Measurements from ENCODE around the gene LIN37. TPM values are rescaled to one million over a fixed set of nuclear protein-coding genes. Genes with fewer than 3 reads are reported as not detected.
A peak's percentile ranks its signal among the peaks of the same experiment; 100 is the strongest.

LIN37 gene
- total and polyA plus RNA-seq, 2 of the 13 experiments (the other 11 are each of a cell fraction or from before 2014, with no cell fraction given): 6.3 to 8.7 TPM

DNA sequence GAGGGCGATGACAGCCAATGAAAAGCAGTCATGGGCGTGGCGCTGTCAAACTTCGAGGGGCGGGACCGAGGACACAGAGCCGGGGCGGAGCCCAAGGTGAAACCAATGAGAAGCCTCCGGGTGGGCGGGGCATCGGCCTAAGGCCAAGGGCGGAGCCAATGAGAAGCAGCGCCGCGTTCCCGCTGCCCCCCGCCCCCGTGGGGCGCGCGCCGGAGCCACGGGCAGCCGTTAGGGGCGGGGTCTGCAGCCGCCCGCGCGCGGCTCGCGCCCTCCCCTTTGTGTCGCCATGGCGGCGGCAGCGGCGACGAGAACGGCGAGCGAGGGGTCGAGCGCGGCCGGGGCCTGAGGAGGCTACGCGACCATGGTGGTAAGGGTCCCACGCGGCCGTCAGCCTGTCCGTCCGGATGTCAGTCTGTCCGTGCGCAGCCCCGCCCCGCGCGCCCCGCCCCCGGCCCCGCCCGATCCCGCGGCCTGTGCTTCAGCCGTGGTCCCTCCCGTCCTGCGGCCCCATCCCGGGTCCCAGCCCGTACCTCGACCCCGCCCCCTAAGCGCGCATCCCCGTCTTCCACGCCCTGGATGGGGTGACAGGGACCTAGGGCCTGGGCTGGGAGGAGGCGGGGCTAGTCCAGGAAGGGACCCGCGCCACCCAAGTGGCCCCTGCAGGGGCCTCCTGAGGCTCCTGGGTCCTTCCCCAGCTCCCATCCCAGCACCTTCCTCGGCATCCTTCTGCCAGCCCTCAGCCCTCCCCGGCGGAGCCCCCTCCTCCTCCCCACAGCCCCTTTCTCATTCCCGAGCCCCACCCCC lies 27.1 kb downstream of the LIN37 start, which contains the start of gene ARHGAP33:
TSS of gene ARHGAP33 (plus strand) at position 267 of the 804 bp plus-strand sequence. CDS start at position 362, 95 bp downstream.
- peak within 1 kb of the TSS; percentile 42 for H2AFZ ChIP-seq (ENCODE audit: low read length)
- H3K4me1 ChIP-seq (ENCODE audit: insufficient read depth, low read length): peaks cover 43% of the 10 kb centered on the region
- H3K9ac ChIP-seq (ENCODE audit: insufficient read depth, low read depth, low read length): peak within 1 kb of the TSS; percentile 34; the same call in 1 of the 2 replicates
- CTCF ChIA-PET (ENCODE audit: low intra/inter-chr PET ratio, low total read pairs): no interaction called here
- in situ Hi-C loops (cut with HindIII; ENCODE audit: extremely low pct_ligation_motif_present, low pct_unique_long_range_greater_than_20kb) (no loop called here), intact Hi-C loops (cut with micrococcal nuclease; ENCODE audit: unreplicated experiment) (loop anchor here (5.0 kb wide), 1 partner anchor 37 kb away; the partner anchor contains the start of gene PRODH2)
- peak within 1 kb of the TSS; percentile 62 to 78 (median 75) for H3K4me3 ChIP-seq (replicated peaks in 1 of 3; ENCODE audit: insufficient read depth in 1 of 3, low read depth in 2 of 3, low read length in 3 of 3)
- WGBS (ENCODE audit: low lambda C conversion rate): 3% methylated on average over 15 of the region's 82 CpGs
- no peaks in the 10 kb centered on the region; a peak in 1 of 5 replicates for H3K36me3 ChIP-seq (replicated peaks in 1 of 2; ENCODE audit: control insufficient read depth in 1 of 2, insufficient read depth in 2 of 2, low read length in 2 of 2)
- H3K79me2 ChIP-seq (ENCODE audit: insufficient read depth, low read length): no peaks in the 10 kb centered on the region
- peak within 1 kb of the TSS; percentile 89 for H3K4me2 ChIP-seq (ENCODE audit: low read depth, low read length)
- peak; percentile 85 for FAIRE-seq
- H3K27ac ChIP-seq (ENCODE audit: extremely low read length, insufficient read depth, low read length): no peak within 1 kb of the TSS
- H4K20me1 ChIP-seq (ENCODE audit: insufficient read depth, low read length): no peaks in the 10 kb centered on the region
- no TSS peak for BruUV-seq (replicated peaks)
- H3K27me3 ChIP-seq (ENCODE audit: control insufficient read depth in 1 of 2, insufficient read depth in 2 of 2, low read length in 2 of 2): no peaks in the 10 kb centered on the region
- peak; percentile 94 for DNase-seq (ENCODE audit: low spot score)
- peak; percentile 88 for ATAC-seq
- H3K9me3 ChIP-seq (ENCODE audit: low read length): no peaks in the 10 kb centered on the region
- POLR2A ChIA-PET: interaction anchor here (1.8 kb wide), 1 partner anchor 35 kb away, joined by 6 read pairs; no protein-coding TSS in a partner anchor
- no peak for TF ChIP-seq ISX (CRISPR knock-in tag; conservative IDR thresholded peaks at IDR 0.05)
- TF ChIP-seq TGIF2 (CRISPR knock-in tag; IDR thresholded peaks at IDR 0.05): peak; percentile 60; the same call in 1 of the 2 replicates
- TF ChIP-seq, protein P1, sequence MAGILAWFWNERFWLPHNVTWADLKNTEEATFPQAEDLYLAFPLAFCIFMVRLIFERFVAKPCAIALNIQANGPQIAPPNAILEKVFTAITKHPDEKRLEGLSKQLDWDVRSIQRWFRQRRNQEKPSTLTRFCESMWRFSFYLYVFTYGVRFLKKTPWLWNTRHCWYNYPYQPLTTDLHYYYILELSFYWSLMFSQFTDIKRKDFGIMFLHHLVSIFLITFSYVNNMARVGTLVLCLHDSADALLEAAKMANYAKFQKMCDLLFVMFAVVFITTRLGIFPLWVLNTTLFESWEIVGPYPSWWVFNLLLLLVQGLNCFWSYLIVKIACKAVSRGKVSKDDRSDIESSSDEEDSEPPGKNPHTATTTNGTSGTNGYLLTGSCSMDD (CRISPR knock-in tag; IDR thresholded peaks at IDR 0.05): no peak
- 0 out of 2 replicates have a peak, but pooled peaks have one; percentile 33 for TF ChIP-seq POLR2G (IDR thresholded peaks at IDR 0.05; ENCODE audit: low read depth, low read length)
- TF ChIP-seq, protein P2, sequence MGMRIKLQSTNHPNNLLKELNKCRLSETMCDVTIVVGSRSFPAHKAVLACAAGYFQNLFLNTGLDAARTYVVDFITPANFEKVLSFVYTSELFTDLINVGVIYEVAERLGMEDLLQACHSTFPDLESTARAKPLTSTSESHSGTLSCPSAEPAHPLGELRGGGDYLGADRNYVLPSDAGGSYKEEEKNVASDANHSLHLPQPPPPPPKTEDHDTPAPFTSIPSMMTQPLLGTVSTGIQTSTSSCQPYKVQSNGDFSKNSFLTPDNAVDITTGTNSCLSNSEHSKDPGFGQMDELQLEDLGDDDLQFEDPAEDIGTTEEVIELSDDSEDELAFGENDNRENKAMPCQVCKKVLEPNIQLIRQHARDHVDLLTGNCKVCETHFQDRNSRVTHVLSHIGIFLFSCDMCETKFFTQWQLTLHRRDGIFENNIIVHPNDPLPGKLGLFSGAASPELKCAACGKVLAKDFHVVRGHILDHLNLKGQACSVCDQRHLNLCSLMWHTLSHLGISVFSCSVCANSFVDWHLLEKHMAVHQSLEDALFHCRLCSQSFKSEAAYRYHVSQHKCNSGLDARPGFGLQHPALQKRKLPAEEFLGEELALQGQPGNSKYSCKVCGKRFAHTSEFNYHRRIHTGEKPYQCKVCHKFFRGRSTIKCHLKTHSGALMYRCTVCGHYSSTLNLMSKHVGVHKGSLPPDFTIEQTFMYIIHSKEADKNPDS (CRISPR knock-in tag; IDR thresholded peaks at IDR 0.05): no peak
- TF ChIP-seq YEATS4 (CRISPR knock-in tag; IDR thresholded peaks at IDR 0.05; ENCODE audit: borderline replicate concordance): peak; percentile 57; the same call in 1 of the 2 replicates
- peak; percentile 37; the same call in 1 of the 2 replicates for TF ChIP-seq ATF7-NPFF (CRISPR knock-in tag; IDR thresholded peaks at IDR 0.05; ENCODE audit: low read depth)
- TF ChIP-seq NFYB (CRISPR knock-in tag; IDR thresholded peaks at IDR 0.05): peak; percentile 85
- peak; percentile 82 for TF ChIP-seq NFYC (CRISPR knock-in tag; IDR thresholded peaks at IDR 0.05)
- TF ChIP-seq, protein P3, sequence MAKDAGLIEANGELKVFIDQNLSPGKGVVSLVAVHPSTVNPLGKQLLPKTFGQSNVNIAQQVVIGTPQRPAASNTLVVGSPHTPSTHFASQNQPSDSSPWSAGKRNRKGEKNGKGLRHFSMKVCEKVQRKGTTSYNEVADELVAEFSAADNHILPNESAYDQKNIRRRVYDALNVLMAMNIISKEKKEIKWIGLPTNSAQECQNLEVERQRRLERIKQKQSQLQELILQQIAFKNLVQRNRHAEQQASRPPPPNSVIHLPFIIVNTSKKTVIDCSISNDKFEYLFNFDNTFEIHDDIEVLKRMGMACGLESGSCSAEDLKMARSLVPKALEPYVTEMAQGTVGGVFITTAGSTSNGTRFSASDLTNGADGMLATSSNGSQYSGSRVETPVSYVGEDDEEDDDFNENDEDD (CRISPR knock-in tag; IDR thresholded peaks at IDR 0.05; ENCODE audit: borderline replicate concordance): peak; percentile 86
- no peak for TF ChIP-seq SNRNP70 (IDR thresholded peaks at IDR 0.05; ENCODE audit: low read depth, low read length)
- TF ChIP-seq, protein P4, sequence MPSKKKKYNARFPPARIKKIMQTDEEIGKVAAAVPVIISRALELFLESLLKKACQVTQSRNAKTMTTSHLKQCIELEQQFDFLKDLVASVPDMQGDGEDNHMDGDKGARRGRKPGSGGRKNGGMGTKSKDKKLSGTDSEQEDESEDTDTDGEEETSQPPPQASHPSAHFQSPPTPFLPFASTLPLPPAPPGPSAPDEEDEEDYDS (CRISPR knock-in tag; IDR thresholded peaks at IDR 0.05): peak; percentile 90
- TF ChIP-seq ARNT (IDR thresholded peaks at IDR 0.05): no peak
- TF ChIP-seq BORCS8-MEF2B (CRISPR knock-in tag; IDR thresholded peaks at IDR 0.05): no peak
- TF ChIP-seq SP4 (CRISPR knock-in tag; IDR thresholded peaks at IDR 0.05): peak; percentile 97
- 0 out of 2 replicates have a peak, but pooled peaks have one; percentile 31 for TF ChIP-seq ARNTL (CRISPR knock-in tag; IDR thresholded peaks at IDR 0.05)
- TF ChIP-seq PHB2 (IDR thresholded peaks at IDR 0.05; ENCODE audit: partially characterized antibody): no peak
- TF ChIP-seq, protein P5, sequence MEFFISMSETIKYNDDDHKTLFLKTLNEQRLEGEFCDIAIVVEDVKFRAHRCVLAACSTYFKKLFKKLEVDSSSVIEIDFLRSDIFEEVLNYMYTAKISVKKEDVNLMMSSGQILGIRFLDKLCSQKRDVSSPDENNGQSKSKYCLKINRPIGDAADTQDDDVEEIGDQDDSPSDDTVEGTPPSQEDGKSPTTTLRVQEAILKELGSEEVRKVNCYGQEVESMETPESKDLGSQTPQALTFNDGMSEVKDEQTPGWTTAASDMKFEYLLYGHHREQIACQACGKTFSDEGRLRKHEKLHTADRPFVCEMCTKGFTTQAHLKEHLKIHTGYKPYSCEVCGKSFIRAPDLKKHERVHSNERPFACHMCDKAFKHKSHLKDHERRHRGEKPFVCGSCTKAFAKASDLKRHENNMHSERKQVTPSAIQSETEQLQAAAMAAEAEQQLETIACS (CRISPR knock-in tag; IDR thresholded peaks at IDR 0.05): peak; percentile 84
- 0 out of 2 replicates have a peak, but pooled peaks have one; percentile 78 for TF ChIP-seq SIN3A (IDR thresholded peaks at IDR 0.05; ENCODE audit: borderline replicate concordance, low read depth, low read length)
